Cardiac fibroblast (primary cell): ENCODE data around the gene EML6.
A peak's percentile ranks its signal among the peaks of the same experiment; 100 is the strongest.
"Not testable (repeated sequence)": the region's sequence is repeated elsewhere in the genome, so short reads cannot be mapped to it uniquely, and the experiment has no call there.

Source experiments
- DNase-seq, 2 donors: peaks; one replicate each; pipeline versions ENCODE4 v3.0.0 to v3.0.0-alpha.2; 2010; ENCODE audit warnings: low read depth in 2 of 2
- H3K4me3 ChIP-seq, 2 donors: replicated peaks in 1 of 2; 1 replicate in 1 of 2; 2 replicates in 1 of 2; pipeline ENCODE4 v1.5.1; 2011; ENCODE audit warnings: low read depth in 2 of 2, low read length in 2 of 2, mild to moderate bottlenecking in 2 of 2, moderate library complexity in 1 of 2
- CTCF ChIP-seq: IDR thresholded peaks from one replicate; pipeline ENCODE4 v1.5.1; 2011; ENCODE audit warnings: low read depth, mild to moderate bottlenecking, low read length, inconsistent platforms

Gene EML6

GRCh38 chr2:54866179-54866578 lies 142.7 kb downstream of the EML6 start:
- DNase-seq, result no peak
- no peak for TF ChIP-seq CTCF
- H3K4me3 ChIP-seq, result no peak overlapping the region

GRCh38 chr2:54866868-54867267 lies 143.4 kb downstream of the EML6 start:
- H3K4me3 ChIP-seq, result no peak overlapping the region
- DNase-seq, result no peak
- no peak for TF ChIP-seq CTCF

GRCh38 chr2:54867457-54867856 lies 144.0 kb downstream of the EML6 start:
- no peak for DNase-seq
- no peak overlapping the region for H3K4me3 ChIP-seq
- TF ChIP-seq CTCF, result no peak

GRCh38 chr2:54871457-54872107 lies 148.1 kb downstream of the EML6 start:
- no peak overlapping the region for H3K4me3 ChIP-seq
- DNase-seq, result peak in 1 of 2 donors; percentile 48
- no peak for TF ChIP-seq CTCF

GRCh38 chr2:54872780-54873179 lies 149.3 kb downstream of the EML6 start:
- no peak overlapping the region for H3K4me3 ChIP-seq
- DNase-seq, result no peak
- no peak for TF ChIP-seq CTCF

- DNase-seq, result not testable (repeated sequence)
These were observed 149.8 kb downstream of the EML6 start for GRCh38 chr2:54873236-54873635.

GRCh38 chr2:54876764-54877163 lies 153.3 kb downstream of the EML6 start:
- DNase-seq, result no peak
- TF ChIP-seq CTCF, result no peak
- no peak overlapping the region for H3K4me3 ChIP-seq

More at GRCh38 chr2:54873236-54873635, 149.8 kb downstream of the EML6 start:
- not testable (repeated sequence) for H3K4me3 ChIP-seq
